Measurements from ENCODE around the gene TRABD2B. TPM values are rescaled to one million over a fixed set of nuclear protein-coding genes. Genes with fewer than 3 reads are reported as not detected.
A peak's percentile ranks its signal among the peaks of the same experiment; 100 is the strongest.

TRABD2B gene
- total and polyA plus RNA-seq, 2 experiments from 2014 or later: 1.00 to 2.3 TPM

DNA sequence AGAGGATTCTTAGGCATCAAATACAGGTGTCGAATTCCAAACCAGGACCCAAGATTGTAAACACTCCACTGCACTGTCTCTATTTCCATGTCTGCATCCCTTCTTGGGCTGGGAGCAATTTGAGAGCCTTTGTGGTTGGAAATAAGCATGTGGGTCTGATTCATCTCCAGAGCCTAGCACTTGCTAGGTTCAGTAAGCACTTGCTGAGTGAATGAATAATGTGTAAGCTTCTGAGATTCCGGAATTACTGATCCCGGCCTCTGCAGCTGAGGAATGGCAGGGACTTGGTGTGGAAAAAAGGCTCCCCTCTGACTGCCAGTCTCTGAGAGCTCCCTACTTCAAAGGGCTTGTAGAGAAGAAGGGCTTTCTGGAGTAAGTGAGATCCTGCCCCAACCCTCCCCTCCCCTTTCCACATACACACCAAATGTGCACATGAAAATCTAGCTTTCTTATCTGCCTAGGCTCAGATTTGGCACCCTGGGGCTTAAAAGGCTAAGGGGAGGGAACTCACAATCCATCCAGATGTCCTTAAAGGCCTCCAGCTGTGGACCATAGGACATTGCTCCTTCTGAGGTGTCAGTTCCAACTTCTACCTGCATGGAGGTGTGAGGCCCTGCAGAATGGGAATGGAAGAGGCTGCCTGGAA is 39.6 kb upstream of the TRABD2B start:
- peak; percentile 48 for DNase-seq (ENCODE audit: low spot score)
- no peak overlapping the region for H3K4me2 ChIP-seq
- WGBS (ENCODE audit: low lambda C conversion rate, missing lambda C conversion rate): 59% methylated on average over 3 of the region's 3 CpGs

DNA sequence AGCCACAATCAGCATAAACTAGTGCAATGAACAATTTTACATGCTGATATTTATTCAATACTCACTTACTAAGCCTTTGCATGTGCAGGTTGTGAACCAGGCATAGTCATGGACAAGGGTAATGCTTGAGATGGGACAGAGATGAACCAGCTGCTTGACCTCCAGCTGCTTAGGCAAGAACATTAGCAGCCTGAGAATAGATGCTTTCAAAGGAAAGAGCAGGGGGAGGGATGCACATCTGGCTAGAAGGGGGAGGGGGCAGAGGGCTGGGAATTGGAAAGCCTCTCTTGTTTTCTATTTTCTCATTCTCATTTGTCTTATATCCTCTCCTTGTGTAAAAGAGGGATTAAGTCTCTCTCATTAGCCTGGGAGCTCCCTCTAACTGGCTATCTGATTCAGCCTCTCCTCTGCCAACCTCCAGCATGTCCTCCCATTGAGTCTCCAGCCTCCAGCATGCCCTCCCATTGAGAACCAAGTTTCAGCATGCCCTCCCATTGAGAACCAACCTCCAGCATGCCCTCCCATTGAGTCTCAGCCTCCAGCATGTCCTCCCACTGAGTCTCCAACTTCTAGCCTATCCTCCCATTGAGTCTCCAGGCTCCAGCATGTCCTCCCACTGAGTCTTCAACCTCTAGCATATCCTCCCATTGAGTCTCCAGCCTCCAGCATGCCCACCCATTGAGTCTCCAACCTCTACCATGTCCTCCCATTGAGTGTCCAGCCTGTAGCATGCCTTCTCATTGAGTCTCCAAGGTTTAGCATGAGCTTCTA is 38.4 kb upstream of the TRABD2B start:
- TF ChIP-seq, protein P1, sequence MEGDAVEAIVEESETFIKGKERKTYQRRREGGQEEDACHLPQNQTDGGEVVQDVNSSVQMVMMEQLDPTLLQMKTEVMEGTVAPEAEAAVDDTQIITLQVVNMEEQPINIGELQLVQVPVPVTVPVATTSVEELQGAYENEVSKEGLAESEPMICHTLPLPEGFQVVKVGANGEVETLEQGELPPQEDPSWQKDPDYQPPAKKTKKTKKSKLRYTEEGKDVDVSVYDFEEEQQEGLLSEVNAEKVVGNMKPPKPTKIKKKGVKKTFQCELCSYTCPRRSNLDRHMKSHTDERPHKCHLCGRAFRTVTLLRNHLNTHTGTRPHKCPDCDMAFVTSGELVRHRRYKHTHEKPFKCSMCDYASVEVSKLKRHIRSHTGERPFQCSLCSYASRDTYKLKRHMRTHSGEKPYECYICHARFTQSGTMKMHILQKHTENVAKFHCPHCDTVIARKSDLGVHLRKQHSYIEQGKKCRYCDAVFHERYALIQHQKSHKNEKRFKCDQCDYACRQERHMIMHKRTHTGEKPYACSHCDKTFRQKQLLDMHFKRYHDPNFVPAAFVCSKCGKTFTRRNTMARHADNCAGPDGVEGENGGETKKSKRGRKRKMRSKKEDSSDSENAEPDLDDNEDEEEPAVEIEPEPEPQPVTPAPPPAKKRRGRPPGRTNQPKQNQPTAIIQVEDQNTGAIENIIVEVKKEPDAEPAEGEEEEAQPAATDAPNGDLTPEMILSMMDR (IDR thresholded peaks at IDR 0.05; ENCODE audit: poor library complexity): no peak
- TF ChIP-seq EZH2phosphoT487 (IDR thresholded peaks at IDR 0.05; ENCODE audit: low read depth, severe bottlenecking, unreplicated experiment) (no peak), EZH2 (IDR thresholded peaks at IDR 0.05; ENCODE audit: borderline replicate concordance) (no peak)
- no peak for DNase-seq (ENCODE audit: low spot score)
- no peaks in the 10 kb centered on the region for H3K9me2 ChIP-seq (replicated peaks; ENCODE audit: insufficient read depth)

More for the DNA sequence above, 39.6 kb upstream of the TRABD2B start:
- no peak overlapping the region for H3K27ac ChIP-seq
- H3K27me3 ChIP-seq: no peaks in the 10 kb centered on the region
- H3K36me3 ChIP-seq (replicated peaks; ENCODE audit: insufficient read depth, low read depth): no peaks in the 10 kb centered on the region
- TF ChIP-seq EZH2phosphoT487 (IDR thresholded peaks at IDR 0.05; ENCODE audit: low read depth, severe bottlenecking, unreplicated experiment): no peak
- TF ChIP-seq, protein P1 (IDR thresholded peaks at IDR 0.05; ENCODE audit: poor library complexity): no peak
- TF ChIP-seq EZH2 (IDR thresholded peaks at IDR 0.05; ENCODE audit: borderline replicate concordance): no peak
- H3K9me2 ChIP-seq (replicated peaks; ENCODE audit: insufficient read depth): no peaks in the 10 kb centered on the region
- H3K79me2 ChIP-seq: no peaks in the 10 kb centered on the region
- no peak overlapping the region for H2AFZ ChIP-seq
- peaks cover 4% of the 10 kb centered on the region for H3K4me1 ChIP-seq (ENCODE audit: insufficient read depth)
- H3K4me3 ChIP-seq: no peak overlapping the region
- H3K9me3 ChIP-seq (ENCODE audit: low read depth): no peaks in the 10 kb centered on the region
- H4K20me1 ChIP-seq (ENCODE audit: insufficient read depth, poor library complexity, severe bottlenecking): no peaks in the 10 kb centered on the region

DNA sequence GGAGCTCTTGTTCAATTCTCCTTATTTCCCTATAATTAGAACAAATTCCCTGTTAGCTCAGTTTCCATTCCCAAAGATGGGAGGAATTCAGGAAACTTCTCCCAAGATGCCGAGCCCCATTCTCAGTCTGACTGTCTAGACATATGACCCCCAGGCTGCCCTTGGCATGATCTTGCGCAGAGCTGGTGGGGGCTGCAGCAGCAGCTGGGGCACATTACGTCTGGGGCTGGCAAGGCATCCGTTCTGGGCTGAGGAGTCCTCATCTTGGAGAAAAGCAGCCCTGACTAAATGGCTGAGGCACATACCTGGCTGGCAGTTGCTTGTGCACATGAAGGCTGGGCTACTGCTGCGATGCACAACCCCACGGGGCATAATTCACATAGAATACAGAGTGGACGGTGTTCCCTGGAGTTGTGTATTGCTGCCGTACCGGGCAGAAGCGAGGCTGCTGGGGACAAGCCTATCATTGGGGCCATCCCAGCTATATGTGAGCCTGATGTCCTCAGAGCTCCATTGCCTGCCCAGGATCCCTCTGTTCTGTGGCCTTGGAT is 36.4 kb upstream of the TRABD2B start:
- TF ChIP-seq EZH2phosphoT487 (IDR thresholded peaks at IDR 0.05; ENCODE audit: low read depth, severe bottlenecking, unreplicated experiment): no peak
- TF ChIP-seq EZH2 (IDR thresholded peaks at IDR 0.05; ENCODE audit: borderline replicate concordance): no peak
- TF ChIP-seq, protein P1 (IDR thresholded peaks at IDR 0.05; ENCODE audit: poor library complexity): no peak
- no peaks in the 10 kb centered on the region for H3K36me3 ChIP-seq (replicated peaks; ENCODE audit: insufficient read depth, low read depth)
- no peaks in the 10 kb centered on the region for H3K9me2 ChIP-seq (replicated peaks; ENCODE audit: insufficient read depth)
- DNase-seq (ENCODE audit: low spot score): no peak
- WGBS (ENCODE audit: low lambda C conversion rate, missing lambda C conversion rate): 93% methylated on average over 10 of the region's 10 CpGs
- H4K20me1 ChIP-seq (ENCODE audit: insufficient read depth, poor library complexity, severe bottlenecking): no peaks in the 10 kb centered on the region
- no peak overlapping the region for H3K4me2 ChIP-seq
- no peak overlapping the region for H2AFZ ChIP-seq
- no peak overlapping the region for H3K27ac ChIP-seq
- no peaks in the 10 kb centered on the region for H3K79me2 ChIP-seq
- no peaks in the 10 kb centered on the region for H3K9me3 ChIP-seq (ENCODE audit: low read depth)
- no peak overlapping the region for H3K4me3 ChIP-seq
- H3K4me1 ChIP-seq (ENCODE audit: insufficient read depth): peaks cover 4% of the 10 kb centered on the region
- H3K27me3 ChIP-seq: no peaks in the 10 kb centered on the region

More for the DNA sequence above, 38.4 kb upstream of the TRABD2B start:
- H3K27me3 ChIP-seq: no peaks in the 10 kb centered on the region
- no peaks in the 10 kb centered on the region for H3K9me3 ChIP-seq (ENCODE audit: low read depth)
- no peaks in the 10 kb centered on the region for H3K36me3 ChIP-seq (replicated peaks; ENCODE audit: insufficient read depth, low read depth)
- H3K4me1 ChIP-seq (ENCODE audit: insufficient read depth): peaks cover 4% of the 10 kb centered on the region
- no peak overlapping the region for H3K27ac ChIP-seq
- no peaks in the 10 kb centered on the region for H4K20me1 ChIP-seq (ENCODE audit: insufficient read depth, poor library complexity, severe bottlenecking)
- H3K4me2 ChIP-seq: no peak overlapping the region
- no peaks in the 10 kb centered on the region for H3K79me2 ChIP-seq
- no peak overlapping the region for H3K4me3 ChIP-seq
- H2AFZ ChIP-seq: no peak overlapping the region

Data from hepatocyte (in vitro differentiated cells).